ENCODE results near the gene DNAJB7.
"Not testable (repeated sequence)": the region's sequence is repeated elsewhere in the genome, so short reads cannot be mapped to it uniquely, and the experiment has no call there.

Gene DNAJB7

GRCh38 chr22:40862013-40862412 lies at the start of gene DNAJB7:
Gene DNAJB7, minus strand, starts transcription at chr22:40862113. Its CDS starts 119 bp downstream, at chr22:40861994.
- no peak for DNase-seq

- no peak for DNase-seq
Measured at GRCh38 chr22:40908895-40909294, 47.0 kb upstream of the DNAJB7 start.

GRCh38 chr22:40904101-40904500 lies 42.2 kb upstream of the DNAJB7 start:
- no peak for DNase-seq

- DNase-seq = peak in 1 of 2 experiments; percentile 27
Measured at GRCh38 chr22:40898850-40899357, 37.0 kb upstream of the DNAJB7 start.

GRCh38 chr22:40894417-40894816 lies 32.5 kb upstream of the DNAJB7 start:
- DNase-seq = no peak

- DNase-seq = no peak
Measured at GRCh38 chr22:40890881-40891280, 29.0 kb upstream of the DNAJB7 start.

- no peak for DNase-seq
Measured at GRCh38 chr22:40889116-40889515, 27.2 kb upstream of the DNAJB7 start.

- DNase-seq = no peak
Measured at GRCh38 chr22:40878922-40879321, 17.0 kb upstream of the DNAJB7 start.

- DNase-seq = no peak
Measured at GRCh38 chr22:40877488-40877887, 15.6 kb upstream of the DNAJB7 start.

GRCh38 chr22:40876907-40877306 lies 15.0 kb upstream of the DNAJB7 start:
- no peak for DNase-seq

- DNase-seq = no peak
Measured at GRCh38 chr22:40875111-40875510, 13.2 kb upstream of the DNAJB7 start.

- DNase-seq = no peak
Measured at GRCh38 chr22:40874016-40874415, 12.1 kb upstream of the DNAJB7 start.

GRCh38 chr22:40868379-40868778 lies 6.5 kb upstream of the DNAJB7 start:
- DNase-seq = not testable (repeated sequence)

GRCh38 chr22:40867109-40867508 lies 5.2 kb upstream of the DNAJB7 start:
- no peak for DNase-seq

- DNase-seq = no peak
Measured at GRCh38 chr22:40862537-40862936, 624 bp upstream of the DNAJB7 start.

GRCh38 chr22:40857309-40857855 lies 4.5 kb downstream of the DNAJB7 start:
- no peak for DNase-seq

GRCh38 chr22:40856513-40857308 lies 5.2 kb downstream of the DNAJB7 start, which contains the start of the genes ST13 and XPNPEP3:
Gene ST13, minus strand, starts transcription at chr22:40856639. Its CDS starts 99 bp downstream, at chr22:40856540.
Gene XPNPEP3, plus strand, starts transcription at chr22:40857148. Its CDS starts 34 bp downstream, at chr22:40857182.
- DNase-seq = peak; percentile 94

- no peak for DNase-seq
Measured at GRCh38 chr22:40855979-40856512, 5.9 kb downstream of the DNAJB7 start.

GRCh38 chr22:40855071-40855978 lies 6.6 kb downstream of the DNAJB7 start:
- DNase-seq = no peak

- no peak for DNase-seq
Measured at GRCh38 chr22:40853961-40854360, 8.0 kb downstream of the DNAJB7 start.

GRCh38 chr22:40853333-40853732 lies 8.6 kb downstream of the DNAJB7 start:
- DNase-seq = no peak

GRCh38 chr22:40845816-40846215 lies 16.1 kb downstream of the DNAJB7 start:
- DNase-seq = not testable (repeated sequence)

- no peak for DNase-seq
Measured at GRCh38 chr22:40844951-40845350, 17.0 kb downstream of the DNAJB7 start.

All from NCI-H1930 (cell line).